Measurements from ENCODE around the gene FAM110C. TPM values are rescaled to one million over a fixed set of nuclear protein-coding genes. Genes with fewer than 3 reads are reported as not detected.
"Not testable (repeated sequence)": the region's sequence is repeated elsewhere in the genome, so short reads cannot be mapped to it uniquely, and the experiment has no call there.

Gene FAM110C
- total RNA-seq, 6 experiments from 2014 or later: not detected

- no peak for DNase-seq
- Mint-ChIP-seq H3K4me1 (ENCODE audit: low read depth) (no peaks in the 10 kb centered on the region), H3K36me3 (ENCODE audit: low read depth) (no peaks in the 10 kb centered on the region), H3K4me3 (no peak overlapping the region), H3K9me3 (peaks cover 14% of the 10 kb centered on the region; the same call in 1 of the 2 replicates), H3K27ac (no peak overlapping the region), H3K27me3 (ENCODE audit: insufficient read depth) (peaks cover 7% of the 10 kb centered on the region)
- TF ChIP-seq CTCF (IDR thresholded peaks at IDR 0.05): no peak
These were observed 23.0 kb downstream of the FAM110C start for GRCh38 chr2:23283-23682.

GRCh38 chr2:22244-22643 lies 24.1 kb downstream of the FAM110C start:
- not testable (repeated sequence) for H3K36me3 Mint-ChIP-seq (ENCODE audit: low read depth); H3K4me1 Mint-ChIP-seq (ENCODE audit: low read depth); H3K4me3 Mint-ChIP-seq; H3K27me3 Mint-ChIP-seq (ENCODE audit: insufficient read depth); H3K27ac Mint-ChIP-seq; H3K9me3 Mint-ChIP-seq; DNase-seq

GRCh38 chr2:20259-20658 lies 26.0 kb downstream of the FAM110C start:
- not testable (repeated sequence) for H3K27ac Mint-ChIP-seq; H3K4me3 Mint-ChIP-seq; H3K27me3 Mint-ChIP-seq (ENCODE audit: insufficient read depth); H3K4me1 Mint-ChIP-seq (ENCODE audit: low read depth); H3K9me3 Mint-ChIP-seq; DNase-seq; H3K36me3 Mint-ChIP-seq (ENCODE audit: low read depth)

GRCh38 chr2:19505-19904 lies 26.8 kb downstream of the FAM110C start:
- TF ChIP-seq CTCF (IDR thresholded peaks at IDR 0.05): no peak
- no peaks in the 10 kb centered on the region for H3K9me3 Mint-ChIP-seq

GRCh38 chr2:18402-19271 lies 27.7 kb downstream of the FAM110C start:
- no peak for DNase-seq
- Mint-ChIP-seq H3K4me1 (ENCODE audit: low read depth) (peaks cover 6% of the 10 kb centered on the region), H3K9me3 (no peaks in the 10 kb centered on the region)

More at GRCh38 chr2:19505-19904, 26.8 kb downstream of the FAM110C start:
- H3K27ac Mint-ChIP-seq: no peak overlapping the region
- peaks cover 5% of the 10 kb centered on the region for H3K27me3 Mint-ChIP-seq (ENCODE audit: insufficient read depth)
- H3K36me3 Mint-ChIP-seq (ENCODE audit: low read depth): no peaks in the 10 kb centered on the region
- peaks cover 6% of the 10 kb centered on the region for H3K4me1 Mint-ChIP-seq (ENCODE audit: low read depth)
- H3K4me3 Mint-ChIP-seq: no peak overlapping the region
- DNase-seq: no peak

GRCh38 chr2:15916-16315 lies 30.4 kb downstream of the FAM110C start:
- H3K27me3 Mint-ChIP-seq (ENCODE audit: insufficient read depth); H3K36me3 Mint-ChIP-seq (ENCODE audit: low read depth); H3K4me1 Mint-ChIP-seq (ENCODE audit: low read depth); H3K4me3 Mint-ChIP-seq; H3K9me3 Mint-ChIP-seq; H3K27ac Mint-ChIP-seq: not testable (repeated sequence)
- peak; percentile 30 for DNase-seq

More at GRCh38 chr2:18402-19271, 27.7 kb downstream of the FAM110C start:
- Mint-ChIP-seq H3K4me3 (no peak overlapping the region), H3K27me3 (ENCODE audit: insufficient read depth) (peaks cover 5% of the 10 kb centered on the region), H3K27ac (no peak overlapping the region), H3K36me3 (ENCODE audit: low read depth) (no peaks in the 10 kb centered on the region)
- TF ChIP-seq CTCF (IDR thresholded peaks at IDR 0.05): peak; percentile 73

- Mint-ChIP-seq H3K27ac (no peak overlapping the region), H3K27me3 (ENCODE audit: insufficient read depth) (no peaks in the 10 kb centered on the region; the same call in 1 of the 2 replicates), H3K9me3 (no peaks in the 10 kb centered on the region), H3K36me3 (ENCODE audit: low read depth) (no peaks in the 10 kb centered on the region), H3K4me1 (ENCODE audit: low read depth) (peaks cover 6% of the 10 kb centered on the region), H3K4me3 (no peak overlapping the region)
- DNase-seq: peak; percentile 16
- TF ChIP-seq CTCF (IDR thresholded peaks at IDR 0.05): peak; percentile 79
These were observed 34.9 kb downstream of the FAM110C start for GRCh38 chr2:11248-11941.

All from HFFc6 (cell line).